Esophagus squamous epithelium (tissue), 5 donors: ENCODE data around the gene PRLR. TPM values are rescaled to one million over a fixed set of nuclear protein-coding genes. Genes with fewer than 3 reads are reported as not detected.

ENCODE experiments used
- DNase-seq: peaks from one replicate; lab custom pipeline; 2025; lab: John Stamatoyannopoulos, UW
- H3K27ac ChIP-seq, 4 donors: fragments of 200-600 bp; sonication (generic); one replicate each; pipeline ENCODE4 v1.5.1; 2016 to 2019; ENCODE audit warnings: mild to moderate bottlenecking in 1 of 4
- H3K27me3 ChIP-seq, 4 donors: fragments of 200-600 bp; sonication (generic); 1 replicate in 3 of 4; 2 replicates in 1 of 4; pipeline versions ENCODE4 v1.5.1 to v1.6.0; 2017 to 2021; ENCODE audit warnings: antibody characterized with exemption in 1 of 4
- H3K36me3 ChIP-seq, 3 donors: fragments of 200-600 bp; sonication (generic); one replicate each; pipeline ENCODE4 v1.5.1; 2016 to 2019
- H3K4me1 ChIP-seq, 3 donors: fragments of 200-600 bp; sonication (generic); one replicate each; pipeline ENCODE4 v1.5.1; 2017 to 2019
- H3K4me3 ChIP-seq, 4 donors: fragments of 200-600 bp; sonication (generic); 1 replicate in 3 of 4; 2 replicates in 1 of 4; pipeline ENCODE4 v1.5.1; 2016 to 2019; ENCODE audit warnings: mild to moderate bottlenecking in 2 of 4, moderate library complexity in 1 of 4
- H3K9me3 ChIP-seq, 3 donors: fragments of 200-600 bp; sonication (generic); one replicate each; pipeline ENCODE4 v1.5.1; 2016 to 2019
- POLR2A ChIP-seq, 4 donors: fragments of 450-650 bp; IDR thresholded peaks; one replicate each; pipeline ENCODE4 v1.6.1; 2017; ENCODE audit warnings: antibody characterized with exemption in 4 of 4, mild to moderate bottlenecking in 4 of 4, moderate library complexity in 3 of 4
- WGBS, 2 donors: methylation state at CpG; one replicate each; pipeline ENCODE4 v1.1.5; 2018; 5-methylcytosine and 5-hydroxymethylcytosine counted together
- intact Hi-C: fragments of 100-400 bp; cut with DNase I; formaldehyde crosslinking; loops from one replicate; pipeline ENCODE4 v1.15.0; 2022
- total RNA-seq, 4 donors: library from RNA; depleted of rRNA; stranded (reverse); fragments of >200 nt; gene quantifications; one replicate each; pipeline ENCODE4 v1.1.0, GENCODE V29; 2016
- TF ChIP-seq, protein P1 (sequence below), 6 experiments: fragments of 450-650 bp in 4 of 6; fragments of 200-600 bp in 2 of 6; sonication (generic) in 2 of 6; IDR thresholded peaks; one replicate each; pipeline ENCODE4 v1.5.1; 2016 to 2019; ENCODE audit warnings: antibody characterized with exemption in 6 of 6, mild to moderate bottlenecking in 4 of 6, moderate library complexity in 4 of 6
- donor health status: DM: yes; HTN: yes; CAD: no.

PRLR gene
- total RNA-seq, 4 donors from 2014 or later: 1.5 to 2.8 (median 2.3) TPM

DNA sequence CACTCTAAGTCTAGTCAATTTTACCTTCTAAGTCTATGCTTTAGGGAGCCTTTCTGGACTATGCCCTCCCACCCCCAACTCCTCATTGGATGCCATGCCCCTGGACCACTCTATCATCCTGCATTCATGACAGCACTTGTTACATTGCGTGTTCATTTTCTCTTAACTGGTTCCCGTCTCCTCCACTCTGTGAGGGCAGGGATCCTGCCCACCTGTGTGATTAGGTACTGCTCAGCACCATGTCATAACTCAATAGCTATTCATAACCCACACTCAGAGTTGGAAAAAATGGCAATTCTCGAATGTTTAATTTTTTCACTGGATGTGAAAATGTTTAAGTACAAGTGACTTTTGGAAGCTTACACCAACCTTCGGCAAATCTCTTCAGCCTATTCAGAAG lies 88.5 kb downstream of the PRLR start:
- Histone ChIP-seq H3K27ac (no peak overlapping the region), H3K4me3 (no peak overlapping the region), H3K4me1 (no peaks in the 10 kb centered on the region), H3K36me3 (no peaks in the 10 kb centered on the region), H3K27me3 (no peaks in the 10 kb centered on the region), H3K9me3 (no peaks in the 10 kb centered on the region)
- no peak for TF ChIP-seq POLR2A (IDR thresholded peaks at IDR 0.05)
- TF ChIP-seq, protein P1, sequence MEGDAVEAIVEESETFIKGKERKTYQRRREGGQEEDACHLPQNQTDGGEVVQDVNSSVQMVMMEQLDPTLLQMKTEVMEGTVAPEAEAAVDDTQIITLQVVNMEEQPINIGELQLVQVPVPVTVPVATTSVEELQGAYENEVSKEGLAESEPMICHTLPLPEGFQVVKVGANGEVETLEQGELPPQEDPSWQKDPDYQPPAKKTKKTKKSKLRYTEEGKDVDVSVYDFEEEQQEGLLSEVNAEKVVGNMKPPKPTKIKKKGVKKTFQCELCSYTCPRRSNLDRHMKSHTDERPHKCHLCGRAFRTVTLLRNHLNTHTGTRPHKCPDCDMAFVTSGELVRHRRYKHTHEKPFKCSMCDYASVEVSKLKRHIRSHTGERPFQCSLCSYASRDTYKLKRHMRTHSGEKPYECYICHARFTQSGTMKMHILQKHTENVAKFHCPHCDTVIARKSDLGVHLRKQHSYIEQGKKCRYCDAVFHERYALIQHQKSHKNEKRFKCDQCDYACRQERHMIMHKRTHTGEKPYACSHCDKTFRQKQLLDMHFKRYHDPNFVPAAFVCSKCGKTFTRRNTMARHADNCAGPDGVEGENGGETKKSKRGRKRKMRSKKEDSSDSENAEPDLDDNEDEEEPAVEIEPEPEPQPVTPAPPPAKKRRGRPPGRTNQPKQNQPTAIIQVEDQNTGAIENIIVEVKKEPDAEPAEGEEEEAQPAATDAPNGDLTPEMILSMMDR (IDR thresholded peaks at IDR 0.05): no peak
- intact Hi-C loops: no loop called here
- DNase-seq: no peak
- WGBS, 2 donors: 86 to 96% methylated on average over 4 of the region's 4 CpGs

DNA sequence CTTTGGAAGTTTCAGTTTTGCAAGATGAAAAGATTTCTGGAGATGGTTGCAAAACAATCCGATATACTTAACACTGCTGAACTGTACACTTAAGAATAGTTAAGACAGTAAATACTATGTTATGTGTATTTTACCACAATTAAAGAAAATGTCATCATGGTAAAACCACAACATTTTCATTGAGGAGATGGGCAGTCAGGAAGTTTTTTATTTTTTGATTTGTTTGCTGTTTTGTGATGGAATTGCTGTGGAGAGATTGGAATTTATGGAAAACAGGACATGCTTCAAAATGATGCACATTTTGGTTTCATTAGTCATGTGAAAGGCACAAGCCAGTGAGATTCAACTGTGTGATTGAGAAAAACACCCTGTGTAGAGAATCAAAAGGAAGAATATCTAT lies 92.1 kb downstream of the PRLR start:
- intact Hi-C loops: no loop called here
- Histone ChIP-seq H3K36me3 (no peaks in the 10 kb centered on the region), H3K27me3 (no peaks in the 10 kb centered on the region), H3K27ac (no peak overlapping the region), H3K9me3 (no peaks in the 10 kb centered on the region), H3K4me3 (no peak overlapping the region), H3K4me1 (no peaks in the 10 kb centered on the region)
- no peak for DNase-seq
- WGBS, 2 donors: 76 to 86% methylated on average over 1 of the region's 1 CpG
- TF ChIP-seq, protein P1 (IDR thresholded peaks at IDR 0.05): no peak
- no peak for TF ChIP-seq POLR2A (IDR thresholded peaks at IDR 0.05)

DNA sequence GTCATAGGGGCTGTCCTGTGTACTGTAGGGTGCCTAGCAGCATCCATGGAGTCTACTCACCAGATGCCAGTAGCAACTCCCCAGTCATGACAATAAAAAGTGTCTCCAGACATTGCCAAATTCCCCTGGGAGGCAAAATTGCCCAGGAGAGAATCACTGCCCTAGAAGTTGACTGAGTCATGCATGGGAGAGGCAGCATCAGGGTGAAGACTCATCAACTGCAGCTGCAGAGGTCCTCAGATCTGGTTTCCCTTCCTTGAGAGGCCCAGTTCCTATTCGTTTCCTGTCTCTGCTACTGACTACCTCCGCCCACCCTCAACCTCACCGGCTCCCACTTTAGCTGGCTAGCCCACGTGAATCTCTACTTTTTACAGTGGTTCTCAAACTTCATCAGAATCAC lies 93.9 kb downstream of the PRLR start:
- H3K9me3 ChIP-seq: no peaks in the 10 kb centered on the region
- no peak for TF ChIP-seq POLR2A (IDR thresholded peaks at IDR 0.05)
- TF ChIP-seq, protein P1 (IDR thresholded peaks at IDR 0.05): no peak
- DNase-seq: no peak
- no peak overlapping the region for H3K27ac ChIP-seq
- no peaks in the 10 kb centered on the region for H3K27me3 ChIP-seq
- intact Hi-C loops: no loop called here
- no peaks in the 10 kb centered on the region for H3K4me1 ChIP-seq
- no peaks in the 10 kb centered on the region for H3K36me3 ChIP-seq
- 29% methylated on average over 4 of the region's 4 CpGs for WGBS, 2 donors
- H3K4me3 ChIP-seq: no peak overlapping the region

DNA sequence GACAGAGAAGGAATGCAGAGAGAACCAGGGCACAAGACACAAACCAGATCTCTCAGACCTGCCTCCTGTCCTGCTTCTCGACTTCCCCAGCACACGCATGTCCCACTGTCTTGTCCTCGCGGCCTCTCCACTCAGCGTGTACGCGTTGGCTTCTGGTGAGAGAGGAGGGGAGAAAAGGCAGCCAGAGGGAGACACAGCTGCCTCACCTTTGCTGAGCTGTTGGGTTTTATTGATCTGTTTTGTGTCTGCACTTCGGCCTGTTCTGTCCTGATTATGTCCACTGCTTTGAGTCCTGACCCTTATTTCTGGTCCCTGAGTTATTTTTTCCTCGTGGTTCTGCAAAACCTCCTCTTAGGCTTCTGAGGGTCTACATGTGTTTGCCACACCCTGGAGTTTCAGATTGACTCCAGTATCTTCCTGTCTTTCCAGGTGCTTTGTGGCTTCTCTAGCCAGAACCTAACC lies 95.0 kb downstream of the PRLR start:
- H3K4me1 ChIP-seq: peaks cover 0 to 6% (median 0%) of the 10 kb centered on the region in 3 donors
- H3K27ac ChIP-seq: no peak overlapping the region
- no peaks in the 10 kb centered on the region for H3K27me3 ChIP-seq
- no peaks in the 10 kb centered on the region for H3K36me3 ChIP-seq
- DNase-seq: no peak
- 92% methylated on average over 9 of the region's 9 CpGs for whole genome bisulfite sequencing, 2 donors
- no peak for TF ChIP-seq POLR2A (IDR thresholded peaks at IDR 0.05)
- TF ChIP-seq, protein P1 (IDR thresholded peaks at IDR 0.05): no peak
- H3K4me3 ChIP-seq: no peak overlapping the region
- intact Hi-C loops: no loop called here
- no peaks in the 10 kb centered on the region for H3K9me3 ChIP-seq

DNA sequence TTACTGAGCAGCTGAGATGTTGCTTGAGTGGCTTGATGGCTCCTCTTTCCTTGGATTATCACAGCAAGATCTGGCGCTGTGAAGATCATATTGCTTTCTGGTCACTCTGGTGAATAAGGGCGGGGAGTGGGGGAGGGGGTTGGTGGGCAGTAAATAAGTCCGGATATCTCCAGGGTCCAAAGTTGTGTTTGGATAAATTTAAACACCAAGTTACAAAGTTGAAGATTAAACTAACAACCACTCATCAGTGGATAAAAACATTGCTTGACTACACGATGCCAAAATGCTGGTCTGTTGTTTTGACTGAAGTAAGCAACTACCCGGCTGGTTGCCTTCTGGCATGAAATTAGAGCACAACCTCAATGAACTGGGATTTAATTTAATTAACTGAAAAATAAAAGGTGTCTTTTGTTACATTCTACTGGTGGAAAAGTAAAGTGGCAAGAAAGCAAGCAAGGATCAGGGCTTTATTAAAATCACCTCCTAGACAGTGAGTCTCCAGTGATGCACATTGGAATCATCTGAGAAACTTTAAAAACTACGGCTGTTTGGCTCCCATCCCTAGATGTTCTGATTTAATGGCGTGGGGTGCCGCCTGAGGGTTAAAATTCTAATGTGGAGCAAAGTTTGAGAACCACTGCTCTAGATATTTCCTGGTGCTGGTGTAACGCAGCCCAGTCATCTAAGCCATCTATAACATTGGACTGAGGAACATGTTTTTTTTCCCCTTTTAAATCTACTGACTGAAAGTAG lies 95.8 kb downstream of the PRLR start:
- Histone ChIP-seq H3K4me1 (peaks cover 0 to 15% (median 0%) of the 10 kb centered on the region in 3 donors), H3K27ac (no peak overlapping the region), H3K27me3 (no peaks in the 10 kb centered on the region), H3K9me3 (no peaks in the 10 kb centered on the region), H3K36me3 (no peaks in the 10 kb centered on the region), H3K4me3 (no peak overlapping the region)
- intact Hi-C loops: no loop called here
- TF ChIP-seq, protein P1 (IDR thresholded peaks at IDR 0.05): no peak
- TF ChIP-seq POLR2A (IDR thresholded peaks at IDR 0.05): no peak
- no peak for DNase-seq
- WGBS, 2 donors: 78 to 81% methylated on average over 9 of the region's 9 CpGs
